ENCODE measurements around the gene CCDC116. TPM values are rescaled to one million over a fixed set of nuclear protein-coding genes. Genes with fewer than 3 reads are reported as not detected.

CCDC116 gene
- total and polyA plus RNA-seq, 10 of the 15 experiments (the other 5 are each of a cell fraction or from before 2014, with no cell fraction given) = 0.04 to 0.18 (median 0.04) TPM; not detected in 6

- TF ChIP-seq PKNOX1 (IDR thresholded peaks at IDR 0.05) (no peak), RELA (IDR thresholded peaks at IDR 0.05; ENCODE audit: borderline replicate concordance, partially characterized antibody) (no peak), SMARCA5 (IDR thresholded peaks at IDR 0.05) (no peak; the same call in 1 of the 2 replicates), ZZZ3 (IDR thresholded peaks at IDR 0.05; ENCODE audit: control insufficient read depth, insufficient read length, low read depth) (no peak), PRDM15 (CRISPR knock-in tag; IDR thresholded peaks at IDR 0.05) (no peak), CEBPZ (IDR thresholded peaks at IDR 0.05; ENCODE audit: low read depth, low read length) (no peak), MEF2A (IDR thresholded peaks at IDR 0.05; ENCODE audit: insufficient read depth, low read depth, low read length) (no peak), SREBF2 (IDR thresholded peaks at IDR 0.05; ENCODE audit: low read length) (no peak), ATF3 (IDR thresholded peaks at IDR 0.05; ENCODE audit: borderline replicate concordance, extremely low read depth, low read depth, low read length) (no peak), SREBF1 (IDR thresholded peaks at IDR 0.05; ENCODE audit: low read length) (no peak), RBBP5 (conservative IDR thresholded peaks at IDR 0.05) (no peak), FOS (IDR thresholded peaks at IDR 0.05; ENCODE audit: borderline replicate concordance, extremely low read depth, insufficient read length) (no peak), ZBTB4 (CRISPR knock-in tag; IDR thresholded peaks at IDR 0.05) (no peak), HDAC6 (IDR thresholded peaks at IDR 0.05; ENCODE audit: unreplicated experiment) (no peak), KAT2A (conservative IDR thresholded peaks at IDR 0.05; ENCODE audit: control insufficient read depth, low read depth, low read length) (no peak), POU2F2 (IDR thresholded peaks at IDR 0.05; ENCODE audit: borderline replicate concordance, low read depth, low read length) (no peak), NFYB (IDR thresholded peaks at IDR 0.05; ENCODE audit: insufficient read depth, low read depth, low read length) (peak; percentile 66; the same call in 1 of the 2 replicates), CHD2 (IDR thresholded peaks at IDR 0.05; ENCODE audit: borderline replicate concordance, low read depth, low read length) (0 out of 2 replicates have a peak, but pooled peaks have one; percentile 12)
These were observed 24.9 kb downstream of the CCDC116 start (continued) for GRCh38 chr22:21657360-21658032.
